B cell (primary cell): Measurements from ENCODE around the gene TMEM223. TPM values are rescaled to one million over a fixed set of nuclear protein-coding genes. Genes with fewer than 3 reads are reported as not detected.

ENCODE experiments used
- ATAC-seq: fragments of 200-7000 bp; cut with Tn5 transposase; one replicate; pipeline ENCODE4 v1.10.0; 2021; ENCODE audit warnings: low read depth, mild to moderate bottlenecking, moderate number of reproducible peaks, moderate library complexity
- CTCF ChIA-PET: fragments of 350-600 bp; sonication (Branson Sonifier 250); formaldehyde crosslinking; loops from one replicate; lab custom pipeline; 2021; ENCODE audit warnings: antibody characterized with exemption, inconsistent platforms; lab: Charles Lee
- POLR2A ChIA-PET: fragments of 350-600 bp; sonication (Branson Sonifier 250); formaldehyde crosslinking; loops from one replicate; lab custom pipeline; 2021; ENCODE audit warnings: antibody characterized with exemption; lab: Charles Lee
- DNase-seq: peaks from one replicate; pipeline ENCODE4 v3.0.0; 2013
- H2AFZ ChIP-seq: 2 replicates; pipeline ENCODE4 v1.6.1; 2012; ENCODE audit warnings: mild to moderate bottlenecking, low read depth, low read length; ENCODE audit not compliant: insufficient read depth, poor library complexity, severe bottlenecking
- H3K27ac ChIP-seq, 2 donors: 1 replicate in 1 of 2; 2 replicates in 1 of 2; pipeline ENCODE4 v1.5.1; 2012 to 2013; ENCODE audit warnings: low read length in 2 of 2, mild to moderate bottlenecking in 2 of 2, moderate library complexity in 1 of 2
- H3K27me3 ChIP-seq, 4 experiments: fragments of 200-600 bp in 1 of 4; sonication (generic) in 1 of 4; replicated peaks in 1 of 4; 1 replicate in 2 of 4; 2 replicates in 2 of 4; pipeline versions ENCODE4 v1.6.1 to v1.7.0; 2013 to 2016; ENCODE audit warnings: low read length in 3 of 4, mild to moderate bottlenecking in 2 of 4, mixed read lengths in 1 of 4, moderate library complexity in 1 of 4; ENCODE audit not compliant: insufficient read depth in 4 of 4, control insufficient read depth in 3 of 4; ENCODE audit errors: control extremely low read depth in 1 of 4
- H3K36me3 ChIP-seq, 2 experiments: replicated peaks in 1 of 2; 1 replicate in 1 of 2; 2 replicates in 1 of 2; pipeline versions ENCODE4 v1.6.1 to v1.7.1; 2013; ENCODE audit warnings: low read length in 1 of 2; ENCODE audit not compliant: insufficient read depth in 2 of 2, control insufficient read depth in 1 of 2; ENCODE audit errors: control extremely low read depth in 1 of 2, extremely low read depth in 1 of 2
- H3K4me1 ChIP-seq, 2 donors: fragments of 200-600 bp in 1 of 2; sonication (generic) in 1 of 2; 1 replicate in 1 of 2; 2 replicates in 1 of 2; pipeline versions ENCODE4 v1.5.1 to v1.6.1; 2013 to 2017; ENCODE audit warnings: low read length in 2 of 2; ENCODE audit not compliant: control insufficient read depth in 2 of 2, insufficient read depth in 2 of 2
- H3K4me2 ChIP-seq: replicated peaks from 2 replicates; pipeline ENCODE3; 2012; ENCODE audit warnings: mild to moderate bottlenecking, low read depth, low read length; ENCODE audit not compliant: poor library complexity, severe bottlenecking
- H3K4me3 ChIP-seq, 5 experiments: fragments of 200-600 bp in 1 of 5; sonication (generic) in 1 of 5; 1 replicate in 3 of 5; 2 replicates in 2 of 5; pipeline versions ENCODE4 v1.5.1 to v1.7.0; 2011 to 2016; ENCODE audit warnings: low read length in 4 of 5, mild to moderate bottlenecking in 4 of 5, low read depth in 2 of 5, control low read depth in 1 of 5, moderate library complexity in 1 of 5; ENCODE audit not compliant: insufficient read depth in 1 of 5; ENCODE audit errors: control extremely low read depth in 1 of 5, extremely low read depth in 1 of 5
- H3K79me2 ChIP-seq: fragments of 200-600 bp; sonication (generic); one replicate; pipeline ENCODE4 v1.6.0; 2016; ENCODE audit warnings: low read length; ENCODE audit not compliant: control insufficient read depth, insufficient read depth
- H3K9ac ChIP-seq: fragments of 200-600 bp; sonication (generic); 2 replicates; pipeline ENCODE4 v1.6.1; 2017; ENCODE audit warnings: mild to moderate bottlenecking, low read length, moderate library complexity
- H3K9me3 ChIP-seq, 3 donors: one replicate each; pipeline versions ENCODE4 v1.6.1 to v1.7.1; 2013; ENCODE audit warnings: low read length in 2 of 3; ENCODE audit not compliant: control insufficient read depth in 2 of 3, insufficient read depth in 1 of 3; ENCODE audit errors: control extremely low read depth in 1 of 3
- H4K20me1 ChIP-seq: 2 replicates; pipeline ENCODE4 v1.6.0; 2012; ENCODE audit warnings: mild to moderate bottlenecking, low read length; ENCODE audit not compliant: insufficient read depth, control insufficient read depth, poor library complexity, severe bottlenecking
- H3K27ac Mint-ChIP-seq: one replicate; pipeline ENCODE4 v1.8.0; 2021; ENCODE audit warnings: mixed read lengths
- H3K27me3 Mint-ChIP-seq: one replicate; pipeline ENCODE4 v1.8.0; 2021; ENCODE audit warnings: mixed read lengths
- H3K4me1 Mint-ChIP-seq: one replicate; pipeline ENCODE4 v1.8.0; 2021; ENCODE audit warnings: mixed read lengths
- H3K4me3 Mint-ChIP-seq: one replicate; pipeline ENCODE4 v1.8.0; 2021; ENCODE audit warnings: mixed read lengths
- H3K9me3 Mint-ChIP-seq: one replicate; pipeline ENCODE4 v1.8.0; 2022; ENCODE audit warnings: mixed read lengths; ENCODE audit not compliant: insufficient read depth
- EZH2 ChIP-seq: IDR thresholded peaks from 2 replicates; pipeline ENCODE4 v1.6.1; 2012; ENCODE audit warnings: borderline replicate concordance, low read depth, mild to moderate bottlenecking, moderate library complexity, low read length; ENCODE audit not compliant: insufficient read depth, poor library complexity, severe bottlenecking
- WGBS: methylation state at CpG from one replicate; pipeline ENCODE4 v1.1.5; 2013; ENCODE audit warnings: missing lambda C conversion rate; ENCODE audit not compliant: insufficient coverage; 5-methylcytosine and 5-hydroxymethylcytosine counted together
- intact Hi-C: fragments of 100-400 bp; cut with micrococcal nuclease; formaldehyde crosslinking; loops from one replicate; pipeline ENCODE4 v1.10.0; 2022
- polyA plus RNA-seq: library from polyadenylated mRNA; depleted of rRNA; stranded (reverse); fragments of >200 nt; gene quantifications from 2 replicates; pipeline ENCODE4 v1.2.3, GENCODE V29; 2012
- total RNA-seq, 2 donors: library from RNA; stranded (reverse); fragments of 120-200 nt in 1 of 2; gene quantifications; 1 replicate in 1 of 2; 2 replicates in 1 of 2; pipeline versions ENCODE4 v1.2.3 to v1.2.4, GENCODE V29; 2013 to 2022
- TF ChIP-seq, protein P1 (sequence below): fragments of 200-600 bp; IDR thresholded peaks from one replicate; pipeline ENCODE4 v1.8.0; 2022; ENCODE audit warnings: antibody characterized with exemption, mild to moderate bottlenecking

The TMEM223 gene
- total and polyA plus RNA-seq, 2 donors (not counting 1 experiment from before 2014, with no cell fraction given), result 12.0 to 15.6 TPM

DNA sequence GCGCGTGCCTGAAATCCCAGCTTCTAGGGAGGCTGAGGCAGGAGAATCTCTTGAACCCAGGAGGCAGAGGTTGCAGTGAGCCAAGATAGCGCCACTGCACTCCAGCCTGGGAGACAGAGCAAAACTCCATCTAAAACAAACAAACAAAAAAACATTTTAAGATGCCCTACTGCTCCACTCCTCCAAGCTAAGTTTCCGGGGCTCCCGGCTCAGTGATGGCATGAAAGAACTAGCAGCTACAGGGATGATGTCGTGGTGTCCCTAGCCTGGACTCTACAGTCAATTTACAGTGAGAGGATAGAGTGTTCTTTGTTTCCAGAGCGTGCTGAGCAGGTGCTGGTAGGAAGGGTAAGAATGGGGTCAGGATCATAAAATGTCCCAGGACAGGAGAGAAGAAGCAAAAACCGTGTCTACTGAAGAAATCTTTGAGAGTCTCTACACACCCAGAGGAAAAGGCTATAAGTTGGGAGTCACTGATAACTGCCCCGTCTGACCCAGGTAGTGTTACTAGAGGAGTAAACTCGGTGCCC is 36.7 kb downstream of the TMEM223 start:
- TF ChIP-seq, protein P1, sequence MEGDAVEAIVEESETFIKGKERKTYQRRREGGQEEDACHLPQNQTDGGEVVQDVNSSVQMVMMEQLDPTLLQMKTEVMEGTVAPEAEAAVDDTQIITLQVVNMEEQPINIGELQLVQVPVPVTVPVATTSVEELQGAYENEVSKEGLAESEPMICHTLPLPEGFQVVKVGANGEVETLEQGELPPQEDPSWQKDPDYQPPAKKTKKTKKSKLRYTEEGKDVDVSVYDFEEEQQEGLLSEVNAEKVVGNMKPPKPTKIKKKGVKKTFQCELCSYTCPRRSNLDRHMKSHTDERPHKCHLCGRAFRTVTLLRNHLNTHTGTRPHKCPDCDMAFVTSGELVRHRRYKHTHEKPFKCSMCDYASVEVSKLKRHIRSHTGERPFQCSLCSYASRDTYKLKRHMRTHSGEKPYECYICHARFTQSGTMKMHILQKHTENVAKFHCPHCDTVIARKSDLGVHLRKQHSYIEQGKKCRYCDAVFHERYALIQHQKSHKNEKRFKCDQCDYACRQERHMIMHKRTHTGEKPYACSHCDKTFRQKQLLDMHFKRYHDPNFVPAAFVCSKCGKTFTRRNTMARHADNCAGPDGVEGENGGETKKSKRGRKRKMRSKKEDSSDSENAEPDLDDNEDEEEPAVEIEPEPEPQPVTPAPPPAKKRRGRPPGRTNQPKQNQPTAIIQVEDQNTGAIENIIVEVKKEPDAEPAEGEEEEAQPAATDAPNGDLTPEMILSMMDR, result no peak
- no peak for TF ChIP-seq EZH2
- Mint-ChIP-seq H3K9me3 (no peaks in the 10 kb centered on the region), H3K27ac (peak overlapping the region; percentile 79), H3K27me3 (no peaks in the 10 kb centered on the region), H3K4me1 (peaks cover 23% of the 10 kb centered on the region), H3K4me3 (peak overlapping the region; percentile 72)
- DNase-seq, result no peak
- Histone ChIP-seq H3K4me1 (peaks cover 7 to 21% of the 10 kb centered on the region in 2 donors), H3K4me2 (no peak overlapping the region), H3K27ac (no peak overlapping the region), H2AFZ (no peak overlapping the region), H3K27me3 (no peaks in the 10 kb centered on the region), H3K79me2 (peaks cover 38% of the 10 kb centered on the region), H4K20me1 (no peaks in the 10 kb centered on the region), H3K4me3 (no peak overlapping the region), H3K9me3 (no peaks in the 10 kb centered on the region), H3K9ac (no peak overlapping the region), H3K36me3 (peaks cover 0 to 11% of the 10 kb centered on the region in 2 experiments)
- ChIA-PET POLR2A (interaction anchor here (0.6 to 3.9 kb wide), 6 partner anchors 9 to 127 kb away, joined by 9 to 75 read pairs (median 20); partner anchors contain the start of genes HNRNPUL2, TAF6L and TTC9C), CTCF (interaction anchor here (1.5 to 2.0 kb wide), 2 partner anchors 28 to 108 kb away, joined by 7 to 12 read pairs; partner anchors contain the start of gene HNRNPUL2)
- intact Hi-C loops, result no loop called here
- WGBS, result 93% methylated on average over 3 of the region's 10 CpGs
- ATAC-seq, result no peak
